GM12878 (cell line): Measurements from ENCODE around the gene ARL15. TPM values are rescaled to one million over a fixed set of nuclear protein-coding genes. Genes with fewer than 3 reads are reported as not detected.

Experiments
- ATAC-seq: fragments of 200-7000 bp; cut with Tn5 transposase; 3 replicates; pipeline ENCODE4 v1.9.1; 2020; ENCODE audit warnings: mild to moderate bottlenecking, moderate library complexity
- BruUV-seq: library from RNA; stranded (reverse); fragments of 400-500 nt; replicated peaks from 2 replicates; lab custom pipeline; 2021; lab: Mats Ljungman, UMichigan
- CTCF ChIA-PET: fragments of 300-600 bp; sonication (Branson Sonifier 250); formaldehyde crosslinking; extraction: SDS; loops from one replicate; lab custom pipeline; 2021; ENCODE audit warnings: inconsistent platforms; lab: Yijun Ruan, JAX
- POLR2A ChIA-PET: fragments of 350-600 bp; formaldehyde crosslinking; extraction: SDS; loops from one replicate; lab custom pipeline; 2021; ENCODE audit warnings: inconsistent platforms; lab: Charles Lee
- RAD21 ChIA-PET: fragments of 300-600 bp; sonication (Branson Sonifier 250); formaldehyde crosslinking; loops from one replicate; lab custom pipeline; 2023; ENCODE audit warnings: antibody characterized with exemption; ENCODE audit not compliant: unreplicated experiment; lab: Charles Lee
- SMC1A ChIA-PET: fragments of 300-600 bp; sonication (Branson Sonifier 250); formaldehyde crosslinking; loops from one replicate; lab custom pipeline; 2023; ENCODE audit not compliant: unreplicated experiment, uncharacterized antibody; lab: Charles Lee
- DNase-seq: peaks from one replicate; pipeline ENCODE4 v3.0.0-alpha.2; 2011; ENCODE audit warnings: low read depth, low spot score
- FAIRE-seq: peaks from 3 replicates; lab custom pipeline; 2011; peaks lifted over from hg19 to GRCh38; lab: Jason Lieb, UNC
- H2AFZ ChIP-seq: 2 replicates; pipeline ENCODE4 v1.6.0; 2011; ENCODE audit warnings: low read depth, low read length, control low read depth; ENCODE audit not compliant: control insufficient read depth
- H3K27ac ChIP-seq: 2 replicates; pipeline ENCODE4 v1.5.1; 2011; ENCODE audit warnings: control low read depth; ENCODE audit not compliant: control insufficient read depth, insufficient read depth
- H3K27me3 ChIP-seq, 2 experiments: replicated peaks in 1 of 2; 2 replicates each; pipeline versions ENCODE4 v1.6.0 to v1.6.1; 2011; ENCODE audit warnings: low read length in 1 of 2; ENCODE audit not compliant: control insufficient read depth in 2 of 2, insufficient read depth in 2 of 2
- H3K36me3 ChIP-seq, 2 experiments: 2 replicates each; pipeline ENCODE4 v1.5.1; 2011; ENCODE audit warnings: low read length in 1 of 2; ENCODE audit not compliant: control insufficient read depth in 2 of 2, insufficient read depth in 2 of 2
- H3K4me1 ChIP-seq: 2 replicates; pipeline ENCODE4 v1.6.1; 2011; ENCODE audit warnings: mild to moderate bottlenecking, low read length, moderate library complexity, mixed read lengths; ENCODE audit not compliant: control insufficient read depth, insufficient read depth
- H3K4me2 ChIP-seq: 2 replicates; pipeline ENCODE4 v1.6.0; 2011; ENCODE audit warnings: control low read depth; ENCODE audit not compliant: control insufficient read depth, insufficient read depth
- H3K4me3 ChIP-seq: fragments of 200-600 bp; sonication (generic); 2 replicates; pipeline ENCODE4 v1.5.1; 2016
- H3K79me2 ChIP-seq: 2 replicates; pipeline ENCODE4 v1.6.0; 2011; ENCODE audit warnings: low read length; ENCODE audit not compliant: control insufficient read depth, insufficient read depth
- H3K9ac ChIP-seq: 2 replicates; pipeline ENCODE4 v1.8.0; 2011; ENCODE audit warnings: low read length, control low read depth, mixed read lengths; ENCODE audit not compliant: control insufficient read depth, insufficient read depth
- H3K9me3 ChIP-seq: replicated peaks from 3 replicates; pipeline ENCODE4 v1.5.1; 2011; ENCODE audit warnings: mild to moderate bottlenecking, low read length; ENCODE audit not compliant: control insufficient read depth, insufficient read depth
- H4K20me1 ChIP-seq: 2 replicates; pipeline ENCODE4 v1.6.0; 2011; ENCODE audit not compliant: control insufficient read depth, insufficient read depth
- CEBPB ChIP-seq, 2 experiments: fragments of 150-350 bp in 1 of 2; IDR thresholded peaks; 2 replicates each; pipeline ENCODE4 v1.6.1; 2012 to 2014; ENCODE audit warnings: low read depth in 2 of 2, low read length in 2 of 2, borderline replicate concordance in 1 of 2, inconsistent platforms in 1 of 2
- FOS ChIP-seq: IDR thresholded peaks from 3 replicates; pipeline ENCODE4 v1.6.1; 2011; ENCODE audit warnings: borderline replicate concordance; ENCODE audit not compliant: insufficient read length; ENCODE audit errors: extremely low read depth
- IRF4 ChIP-seq: IDR thresholded peaks from 2 replicates; pipeline ENCODE4 v1.6.1; 2011; ENCODE audit warnings: low read depth, low read length
- LARP7 ChIP-seq: fragments of 450-650 bp; IDR thresholded peaks from 2 replicates; pipeline ENCODE4 v1.6.1; 2017; ENCODE audit warnings: mild to moderate bottlenecking
- MXI1 ChIP-seq: fragments of 150-350 bp; IDR thresholded peaks from 2 replicates; pipeline ENCODE4 v1.6.1; 2011; ENCODE audit warnings: low read depth, mild to moderate bottlenecking, inconsistent platforms, low read length, improper control_type of control experiment
- MYC ChIP-seq: IDR thresholded peaks from 2 replicates; pipeline ENCODE4 v1.6.1; 2011; ENCODE audit warnings: mild to moderate bottlenecking, low read length, moderate library complexity, inconsistent platforms; ENCODE audit not compliant: insufficient read depth, insufficient replicate concordance, insufficient read length, severe bottlenecking
- NFIC ChIP-seq: IDR thresholded peaks from 2 replicates; pipeline ENCODE4 v1.6.1; 2012; ENCODE audit warnings: low read depth, mild to moderate bottlenecking, inconsistent platforms, low read length, moderate library complexity
- NFXL1 ChIP-seq: fragments of 450-650 bp; IDR thresholded peaks from 2 replicates; pipeline ENCODE4 v1.6.1; 2017; ENCODE audit warnings: antibody characterized with exemption, mild to moderate bottlenecking, borderline replicate concordance
- NFYA ChIP-seq: IDR thresholded peaks from 2 replicates; pipeline ENCODE4 v1.6.1; 2011; ENCODE audit warnings: low read depth, mild to moderate bottlenecking, low read length, improper control_type of control experiment, borderline replicate concordance
- RBBP5 ChIP-seq: fragments of 200-600 bp; sonication (generic); conservative IDR thresholded peaks from 2 replicates; pipeline ENCODE4 v1.6.1; 2016
- SMAD1 ChIP-seq: fragments of 450-650 bp; IDR thresholded peaks from 2 replicates; pipeline ENCODE4 v1.6.1; 2018; ENCODE audit warnings: mild to moderate bottlenecking, low read depth; ENCODE audit not compliant: partially characterized antibody
- SMC3 ChIP-seq: IDR thresholded peaks from 2 replicates; pipeline ENCODE4 v1.6.1; 2011; ENCODE audit warnings: low read length, improper control_type of control experiment, borderline replicate concordance
- ZNF217 ChIP-seq: fragments of 450-650 bp; IDR thresholded peaks from 2 replicates; pipeline ENCODE4 v1.6.1; 2017; ENCODE audit warnings: antibody characterized with exemption, mild to moderate bottlenecking
- ZNF622 ChIP-seq: fragments of 450-650 bp; IDR thresholded peaks from 2 replicates; pipeline ENCODE4 v1.6.1; 2017; ENCODE audit warnings: mild to moderate bottlenecking, inconsistent platforms
- WGBS: methylation state at CpG from one replicate; pipeline ENCODE4 v1.1.6; 2016; ENCODE audit warnings: low lambda C conversion rate; ENCODE audit not compliant: insufficient replicate concordance, insufficient coverage; ENCODE audit errors: missing lambda C conversion rate; 5-methylcytosine and 5-hydroxymethylcytosine counted together
- in situ Hi-C: fragments of 300-500 bp; cut with MboI; formaldehyde crosslinking; loops from 9 replicates; pipeline ENCODE4 v1.14.3; 2018; ENCODE audit warnings: mixed read lengths
- intact Hi-C: fragments of 100-400 bp; cut with micrococcal nuclease; formaldehyde crosslinking; loops from one replicate; pipeline ENCODE4 v1.14.2; 2022; ENCODE audit not compliant: unreplicated experiment
- polyA plus RNA-seq, 11 experiments: library from polyadenylated mRNA; depleted of rRNA in 4 of 11; unstranded in 6 of 11; stranded (reverse) in 5 of 11; fragments of >200 nt; fragmentation: Nextera tagmentation in 4 of 11; fragmentation: Illumina TruSeq in 1 of 11; extraction: Ambion mirVana in 4 of 11; extraction: Trizol in 1 of 11; gene quantifications; 1 replicate in 1 of 11; 2 replicates in 10 of 11; pipeline versions ENCODE4 v1.2.1 to v1.2.3, GENCODE V29; 2011 to 2016; ENCODE audit warnings: inconsistent platforms in 2 of 11, missing spikeins in 2 of 11, low read depth in 1 of 11
- total RNA-seq, 4 experiments: library from RNA; depleted of rRNA in 3 of 4; stranded (reverse); fragments of >200 nt in 3 of 4; fragmentation: Illumina TruSeq in 1 of 4; extraction: Trizol in 1 of 4; gene quantifications; 2 replicates each; pipeline versions ENCODE4 v1.2.1 to v1.2.3, GENCODE V29; 2013 to 2021
- TF ChIP-seq, protein P1 (sequence below): fragments of 450-650 bp; IDR thresholded peaks from 2 replicates; pipeline ENCODE4 v1.6.1; 2017; ENCODE audit warnings: mild to moderate bottlenecking, low read depth, inconsistent platforms; ENCODE audit not compliant: poor library complexity, severe bottlenecking
- TF ChIP-seq, protein P2 (sequence below): fragments of 450-650 bp; formaldehyde crosslinking; IDR thresholded peaks from 2 replicates; pipeline ENCODE4 v1.4.0; 2022; ENCODE audit warnings: mild to moderate bottlenecking, moderate library complexity
- TF ChIP-seq, protein P3 (sequence below), 3 experiments: IDR thresholded peaks in 2 of 3; conservative IDR thresholded peaks in 1 of 3; 2 replicates each; pipeline ENCODE4 v1.5.1; 2011; ENCODE audit warnings: low read depth in 3 of 3, low read length in 3 of 3, mild to moderate bottlenecking in 3 of 3, control low read depth in 2 of 3, moderate library complexity in 2 of 3, inconsistent platforms in 1 of 3, mixed read lengths in 1 of 3; ENCODE audit not compliant: control insufficient read depth in 2 of 3, insufficient read depth in 1 of 3; ENCODE audit errors: extremely low read depth in 1 of 3

The ARL15 gene
- total and polyA plus RNA-seq, 10 of the 15 experiments (the other 5 are each of a cell fraction or from before 2014, with no cell fraction given), result 3.6 to 11.0 (median 7.7) TPM

DNA sequence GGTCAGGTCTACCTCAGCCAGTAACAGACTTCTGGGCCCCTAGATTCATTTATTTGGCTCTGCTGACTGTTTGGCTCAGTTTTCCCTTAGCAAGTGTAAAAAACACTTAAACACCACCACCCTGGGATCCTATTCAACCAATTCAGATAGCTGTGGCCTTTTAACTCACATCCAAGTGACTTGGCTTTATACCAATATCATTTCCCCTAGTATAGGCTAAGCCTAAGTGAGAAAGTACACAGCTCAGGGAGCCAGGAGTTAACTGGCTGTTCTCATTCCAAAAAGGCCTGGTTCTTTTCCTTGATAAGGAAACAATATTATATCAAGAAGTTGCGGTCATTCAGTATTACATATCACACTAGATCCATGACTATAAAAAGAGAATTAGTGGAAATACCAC is 163.5 kb downstream of the ARL15 start:
- ChIA-PET RAD21 (no interaction called here), CTCF (interaction anchor here (1.4 kb wide), 1 partner anchor 82 kb away, joined by 3 read pairs; no protein-coding TSS in a partner anchor), SMC1A (interaction anchor here (1.1 kb wide), 1 partner anchor 11 kb away, joined by 3 read pairs; no protein-coding TSS in a partner anchor), POLR2A (no interaction called here)
- intact Hi-C loops, result no loop called here
- BruUV-seq, result no TSS peak
- Histone ChIP-seq H2AFZ (no peak overlapping the region), H4K20me1 (no peaks in the 10 kb centered on the region), H3K27me3 (no peaks in the 10 kb centered on the region), H3K9ac (no peak overlapping the region), H3K4me3 (no peak overlapping the region), H3K9me3 (no peaks in the 10 kb centered on the region), H3K4me1 (no peaks in the 10 kb centered on the region), H3K27ac (no peak overlapping the region), H3K79me2 (no peaks in the 10 kb centered on the region), H3K4me2 (no peak overlapping the region), H3K36me3 (no peaks in the 10 kb centered on the region)
- 92% methylated on average over 1 of the region's 1 CpG for WGBS
- in situ Hi-C loops, result no loop called here
- TF ChIP-seq NFIC (no peak), CEBPB (IDR thresholded peaks at IDR 0.05; ENCODE audit: borderline replicate concordance in 1 of 2, low read depth in 2 of 2, low read length in 2 of 2) (no peak), RBBP5 (no peak), MYC (no peak), SMC3 (no peak), NFYA (no peak), FOS (no peak), LARP7 (no peak), SMAD1 (no peak), IRF4 (no peak), ZNF622 (no peak), ZNF217 (no peak), NFXL1 (no peak), MXI1 (no peak)
- TF ChIP-seq, protein P1, sequence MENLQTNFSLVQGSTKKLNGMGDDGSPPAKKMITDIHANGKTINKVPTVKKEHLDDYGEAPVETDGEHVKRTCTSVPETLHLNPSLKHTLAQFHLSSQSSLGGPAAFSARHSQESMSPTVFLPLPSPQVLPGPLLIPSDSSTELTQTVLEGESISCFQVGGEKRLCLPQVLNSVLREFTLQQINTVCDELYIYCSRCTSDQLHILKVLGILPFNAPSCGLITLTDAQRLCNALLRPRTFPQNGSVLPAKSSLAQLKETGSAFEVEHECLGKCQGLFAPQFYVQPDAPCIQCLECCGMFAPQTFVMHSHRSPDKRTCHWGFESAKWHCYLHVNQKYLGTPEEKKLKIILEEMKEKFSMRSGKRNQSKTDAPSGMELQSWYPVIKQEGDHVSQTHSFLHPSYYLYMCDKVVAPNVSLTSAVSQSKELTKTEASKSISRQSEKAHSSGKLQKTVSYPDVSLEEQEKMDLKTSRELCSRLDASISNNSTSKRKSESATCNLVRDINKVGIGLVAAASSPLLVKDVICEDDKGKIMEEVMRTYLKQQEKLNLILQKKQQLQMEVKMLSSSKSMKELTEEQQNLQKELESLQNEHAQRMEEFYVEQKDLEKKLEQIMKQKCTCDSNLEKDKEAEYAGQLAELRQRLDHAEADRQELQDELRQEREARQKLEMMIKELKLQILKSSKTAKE, result no peak
- TF ChIP-seq, protein P2, sequence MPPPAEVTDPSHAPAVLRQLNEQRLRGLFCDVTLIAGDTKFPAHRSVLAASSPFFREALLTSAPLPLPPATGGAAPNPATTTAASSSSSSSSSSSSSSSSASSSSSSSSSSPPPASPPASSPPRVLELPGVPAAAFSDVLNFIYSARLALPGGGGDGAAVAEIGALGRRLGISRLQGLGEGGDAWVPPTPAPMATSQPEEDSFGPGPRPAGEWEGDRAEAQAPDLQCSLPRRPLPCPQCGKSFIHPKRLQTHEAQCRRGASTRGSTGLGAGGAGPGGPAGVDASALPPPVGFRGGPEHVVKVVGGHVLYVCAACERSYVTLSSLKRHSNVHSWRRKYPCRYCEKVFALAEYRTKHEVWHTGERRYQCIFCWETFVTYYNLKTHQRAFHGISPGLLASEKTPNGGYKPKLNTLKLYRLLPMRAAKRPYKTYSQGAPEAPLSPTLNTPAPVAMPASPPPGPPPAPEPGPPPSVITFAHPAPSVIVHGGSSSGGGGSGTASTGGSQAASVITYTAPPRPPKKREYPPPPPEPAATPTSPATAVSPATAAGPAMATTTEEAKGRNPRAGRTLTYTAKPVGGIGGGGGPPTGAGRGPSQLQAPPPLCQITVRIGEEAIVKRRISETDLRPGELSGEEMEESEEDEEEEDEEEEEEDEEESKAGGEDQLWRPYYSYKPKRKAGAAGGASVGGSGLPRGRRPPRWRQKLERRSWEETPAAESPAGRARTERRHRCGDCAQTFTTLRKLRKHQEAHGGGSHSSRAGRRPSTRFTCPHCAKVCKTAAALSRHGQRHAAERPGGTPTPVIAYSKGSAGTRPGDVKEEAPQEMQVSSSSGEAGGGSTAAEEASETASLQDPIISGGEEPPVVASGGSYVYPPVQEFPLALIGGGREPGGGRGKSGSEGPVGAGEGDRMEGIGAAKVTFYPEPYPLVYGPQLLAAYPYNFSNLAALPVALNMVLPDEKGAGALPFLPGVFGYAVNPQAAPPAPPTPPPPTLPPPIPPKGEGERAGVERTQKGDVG, result no peak
- TF ChIP-seq, protein P3, sequence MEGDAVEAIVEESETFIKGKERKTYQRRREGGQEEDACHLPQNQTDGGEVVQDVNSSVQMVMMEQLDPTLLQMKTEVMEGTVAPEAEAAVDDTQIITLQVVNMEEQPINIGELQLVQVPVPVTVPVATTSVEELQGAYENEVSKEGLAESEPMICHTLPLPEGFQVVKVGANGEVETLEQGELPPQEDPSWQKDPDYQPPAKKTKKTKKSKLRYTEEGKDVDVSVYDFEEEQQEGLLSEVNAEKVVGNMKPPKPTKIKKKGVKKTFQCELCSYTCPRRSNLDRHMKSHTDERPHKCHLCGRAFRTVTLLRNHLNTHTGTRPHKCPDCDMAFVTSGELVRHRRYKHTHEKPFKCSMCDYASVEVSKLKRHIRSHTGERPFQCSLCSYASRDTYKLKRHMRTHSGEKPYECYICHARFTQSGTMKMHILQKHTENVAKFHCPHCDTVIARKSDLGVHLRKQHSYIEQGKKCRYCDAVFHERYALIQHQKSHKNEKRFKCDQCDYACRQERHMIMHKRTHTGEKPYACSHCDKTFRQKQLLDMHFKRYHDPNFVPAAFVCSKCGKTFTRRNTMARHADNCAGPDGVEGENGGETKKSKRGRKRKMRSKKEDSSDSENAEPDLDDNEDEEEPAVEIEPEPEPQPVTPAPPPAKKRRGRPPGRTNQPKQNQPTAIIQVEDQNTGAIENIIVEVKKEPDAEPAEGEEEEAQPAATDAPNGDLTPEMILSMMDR (IDR thresholded peaks at IDR 0.05 in 2 of 3, conservative IDR thresholded peaks at IDR 0.05 in 1 of 3; ENCODE audit: control insufficient read depth in 2 of 3, extremely low read depth in 1 of 3, insufficient read depth in 1 of 3, low read depth in 3 of 3, low read length in 3 of 3), result no peak
- ATAC-seq (no peak), FAIRE-seq (no peak), DNase-seq (no peak)
